T1000 (cell line): Measurements from ENCODE around the gene PLEKHH2.
"Not testable (repeated sequence)": the region's sequence is repeated elsewhere in the genome, so short reads cannot be mapped to it uniquely, and the experiment has no call there.

Experiments used
- DNase-seq: peaks from one replicate; lab custom pipeline; 2025; ENCODE audit warnings: mixed read lengths; lab: John Stamatoyannopoulos, UW

Gene PLEKHH2

DNA sequence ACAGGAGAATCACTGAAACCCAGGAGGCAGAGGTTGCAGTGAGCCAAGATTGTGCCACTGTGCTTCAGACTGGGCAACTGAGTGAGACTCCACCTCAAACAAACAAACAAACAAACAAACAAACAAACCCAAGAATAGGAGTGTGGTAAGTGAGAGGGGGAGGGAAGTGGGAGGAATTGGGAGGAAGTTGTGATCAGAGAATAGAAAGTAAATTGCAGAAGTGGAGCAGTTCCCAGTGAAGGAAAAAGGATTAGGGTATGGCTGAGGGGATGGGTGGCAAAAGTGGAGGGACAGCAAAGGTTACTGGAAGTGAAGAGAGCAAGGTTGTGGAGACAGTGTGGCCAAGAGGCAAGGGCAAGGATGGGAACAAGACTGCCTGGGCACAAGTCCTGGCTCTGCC, 80.3 kb downstream of the PLEKHH2 start:
- DNase-seq = no peak

DNA sequence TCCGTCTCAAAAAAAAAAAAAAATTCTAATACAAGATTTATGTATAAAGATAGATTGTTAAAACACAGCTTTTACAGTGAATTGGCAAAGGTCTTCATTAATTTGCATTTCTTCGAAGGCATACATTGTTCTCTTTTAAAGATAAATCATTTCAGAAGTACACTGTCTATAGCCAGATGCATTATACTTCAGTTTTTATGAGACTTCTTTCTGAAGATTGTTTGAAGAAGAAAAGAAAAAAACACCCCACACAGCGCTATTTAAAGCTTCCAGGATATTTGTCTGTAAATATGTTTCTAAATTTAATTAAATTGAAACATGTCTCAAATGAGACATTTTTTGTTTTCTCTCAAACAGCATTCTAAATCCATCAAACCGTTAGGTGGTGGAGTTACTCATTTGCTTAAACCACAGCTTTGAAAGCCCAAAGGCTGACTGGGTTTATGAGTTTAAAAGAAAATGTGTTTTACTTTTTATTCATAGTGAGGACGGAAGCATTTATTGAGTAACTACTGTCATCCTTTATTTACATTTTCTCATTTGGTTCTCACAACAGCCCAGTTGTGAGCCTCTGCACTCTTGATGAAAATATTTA, 81.6 kb downstream of the PLEKHH2 start:
- no peak for DNase-seq

DNA sequence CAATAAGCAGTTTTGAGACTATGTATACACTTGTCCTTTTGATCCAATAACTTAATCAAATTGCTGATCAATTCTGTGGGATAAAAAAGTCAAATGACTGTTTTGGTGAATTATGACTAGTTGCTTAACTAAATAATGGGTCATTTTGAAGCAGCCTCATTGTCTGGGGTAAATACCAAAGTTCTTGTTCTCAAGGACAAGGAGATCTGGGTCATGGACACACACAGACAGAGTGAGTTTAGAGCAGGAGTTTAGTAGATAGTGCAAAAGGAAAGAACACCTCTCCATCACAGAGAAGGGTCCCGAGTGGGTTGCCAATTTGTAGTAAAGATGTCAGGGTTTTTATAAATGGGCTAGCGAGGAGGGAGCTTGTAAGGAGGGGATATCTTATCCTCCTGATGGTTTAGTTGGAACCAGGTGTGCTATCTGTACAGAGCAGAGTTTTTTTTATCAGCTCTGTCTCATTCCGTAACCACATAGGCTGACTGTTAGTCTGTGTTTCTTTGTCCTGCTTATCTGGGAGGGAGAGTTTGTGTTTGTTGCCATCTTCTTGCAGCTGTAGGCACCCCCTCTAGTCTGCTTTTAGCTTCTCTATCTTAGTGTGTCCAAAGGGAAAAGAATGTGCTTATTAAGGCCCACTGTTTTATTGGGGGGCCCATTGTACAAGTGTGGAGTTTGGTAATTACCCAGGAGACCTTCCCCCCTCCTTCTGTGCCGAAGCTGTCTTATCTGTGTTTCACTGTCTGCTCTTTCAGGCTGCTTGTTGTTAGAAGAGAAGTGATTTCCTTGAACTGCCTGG, 87.9 kb downstream of the PLEKHH2 start:
- no peak for DNase-seq

DNA sequence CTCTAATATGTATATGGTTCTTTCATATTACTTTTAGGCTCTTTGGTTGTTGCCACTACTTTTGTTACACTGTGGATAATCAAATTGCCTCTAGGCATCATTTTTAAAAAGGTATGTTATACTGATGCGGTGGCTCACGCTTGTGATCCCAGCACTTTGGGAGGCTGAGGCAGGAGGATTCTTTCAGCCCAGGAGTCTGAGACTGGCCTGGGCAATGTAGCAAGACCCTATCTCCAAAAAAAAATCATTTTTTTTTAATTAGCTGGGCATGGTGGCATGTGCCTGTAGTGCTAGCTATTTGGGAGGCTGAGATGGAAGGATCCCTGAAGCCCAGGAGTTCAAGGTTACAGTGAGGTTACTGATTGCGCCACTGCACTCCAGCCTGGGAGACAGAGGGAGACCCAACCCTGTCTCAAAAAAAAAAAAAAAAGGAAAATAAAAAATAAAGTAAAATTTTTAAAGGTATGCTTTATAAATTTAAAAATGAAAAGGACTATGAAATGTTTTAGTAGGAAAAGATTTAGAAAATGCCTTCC, 88.7 kb downstream of the PLEKHH2 start:
- no peak for DNase-seq

DNA sequence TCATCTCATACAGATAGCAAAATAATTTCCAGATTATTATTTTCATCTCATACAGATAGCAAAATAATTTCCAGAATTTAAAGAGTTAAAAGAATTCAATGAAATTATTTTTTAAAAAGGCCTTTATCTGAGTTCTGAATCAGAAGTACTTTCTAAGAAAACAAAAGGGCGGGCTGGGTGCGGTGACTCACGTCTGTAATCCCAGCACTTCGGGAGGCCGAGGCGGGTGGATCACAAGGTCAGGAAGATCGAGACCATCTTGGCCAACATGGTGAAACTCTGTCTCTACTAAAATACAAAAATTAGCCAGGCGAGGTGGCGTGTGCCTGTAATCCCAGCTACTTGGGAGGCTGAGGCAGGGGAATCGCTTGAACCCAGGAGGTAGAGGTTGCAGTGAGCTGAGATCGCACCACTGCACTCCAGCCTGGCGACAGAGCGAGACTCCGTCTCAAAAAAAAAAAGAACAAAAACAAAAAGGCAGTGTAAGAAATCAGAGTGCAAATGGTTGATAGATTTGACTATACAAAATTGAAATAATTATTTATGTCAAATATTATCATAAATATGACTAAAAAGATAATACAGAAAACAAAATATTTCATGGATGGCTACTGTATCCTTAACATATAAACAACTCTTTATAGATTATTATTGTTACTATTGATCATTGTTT, 90.0 kb downstream of the PLEKHH2 start:
- DNase-seq = not testable (repeated sequence)

DNA sequence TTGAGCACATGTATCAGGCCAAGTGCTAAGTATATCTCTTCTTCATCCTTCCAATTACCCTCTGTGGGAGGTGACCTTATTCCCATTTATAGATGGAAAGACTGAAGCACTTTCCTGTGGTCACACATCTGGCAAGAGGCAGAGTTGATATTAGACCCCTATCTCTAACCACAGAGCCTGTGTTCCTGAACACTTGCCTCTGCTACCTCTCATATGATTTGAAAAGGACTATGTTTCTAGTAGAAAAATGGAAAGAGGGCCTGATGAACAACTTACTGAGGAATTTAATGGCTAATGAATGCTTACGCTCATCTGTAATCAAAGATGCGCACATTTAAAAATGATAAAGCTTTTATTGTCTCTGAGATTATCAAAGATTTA, 90.6 kb downstream of the PLEKHH2 start:
- no peak for DNase-seq

DNA sequence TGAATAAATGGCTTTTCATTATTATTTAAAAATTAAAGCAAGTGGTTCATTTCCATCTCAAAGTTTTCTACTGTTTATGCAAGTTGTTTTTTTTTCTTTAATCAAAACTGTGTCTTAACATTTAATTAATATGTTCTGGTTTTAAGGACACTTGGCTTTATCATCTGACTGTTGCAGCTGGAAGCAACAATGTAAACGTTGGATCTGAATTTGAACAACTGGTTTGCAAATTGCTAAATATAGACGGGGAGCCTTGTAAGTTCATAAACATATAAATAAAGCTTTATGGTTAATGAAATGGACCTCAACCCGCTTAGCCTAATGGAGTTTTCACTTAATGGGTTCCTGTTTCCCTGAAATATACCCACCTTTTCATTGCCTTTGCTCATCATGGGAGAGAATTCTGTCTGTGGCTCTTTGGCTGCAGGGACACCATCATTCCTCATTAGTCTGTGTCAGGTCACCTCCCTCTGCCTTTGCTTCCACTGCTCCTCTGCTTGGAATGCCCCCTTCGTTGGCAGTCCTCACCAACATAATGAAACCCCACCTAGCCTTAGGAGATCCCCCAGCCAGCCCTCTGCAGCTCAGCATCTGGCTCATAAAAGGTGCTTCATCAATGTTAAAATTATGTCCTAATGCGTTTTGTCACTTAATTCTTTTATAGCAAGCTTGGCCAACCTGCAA, 92.6 kb downstream of the PLEKHH2 start:
- no peak for DNase-seq

DNA sequence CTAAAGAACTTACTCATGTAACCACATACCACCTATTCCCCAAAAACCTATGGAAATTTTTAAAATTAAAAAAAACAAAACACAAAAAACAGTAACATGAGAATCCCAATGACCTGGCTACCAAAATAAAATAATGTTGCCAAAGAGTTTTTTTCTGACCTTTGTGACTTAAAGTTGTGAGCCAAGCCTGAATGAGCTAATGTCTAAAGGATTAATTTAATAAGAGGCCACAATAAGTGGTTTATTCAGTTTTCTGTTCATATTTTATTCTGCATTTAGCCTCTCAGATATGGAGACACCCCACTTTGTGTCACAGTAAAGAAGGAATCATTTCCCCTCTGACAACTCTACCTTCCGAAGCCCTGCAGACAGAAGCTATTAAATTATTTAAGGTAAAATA, 94.2 kb downstream of the PLEKHH2 start:
- DNase-seq = no peak

DNA sequence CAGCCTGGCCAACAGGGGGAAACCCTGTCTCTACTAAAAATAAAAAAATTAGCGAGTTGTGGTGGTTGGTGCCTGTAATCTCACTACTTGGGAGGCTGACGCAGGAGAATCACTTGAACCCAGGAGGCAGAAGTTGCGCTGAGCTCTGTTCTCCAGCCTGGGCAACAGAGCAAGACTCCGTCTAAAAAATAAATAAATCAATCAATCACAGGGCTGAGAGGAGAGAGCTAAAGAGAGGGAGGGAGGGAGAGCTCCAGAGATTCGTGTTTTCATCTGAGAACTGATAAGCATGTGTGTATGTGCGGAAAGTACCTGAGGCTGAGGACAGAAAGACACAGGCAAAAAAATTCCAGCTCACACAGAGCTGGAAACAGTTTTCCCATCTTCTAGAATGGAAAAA, 99.6 kb downstream of the PLEKHH2 start:
- DNase-seq = no peak

DNA sequence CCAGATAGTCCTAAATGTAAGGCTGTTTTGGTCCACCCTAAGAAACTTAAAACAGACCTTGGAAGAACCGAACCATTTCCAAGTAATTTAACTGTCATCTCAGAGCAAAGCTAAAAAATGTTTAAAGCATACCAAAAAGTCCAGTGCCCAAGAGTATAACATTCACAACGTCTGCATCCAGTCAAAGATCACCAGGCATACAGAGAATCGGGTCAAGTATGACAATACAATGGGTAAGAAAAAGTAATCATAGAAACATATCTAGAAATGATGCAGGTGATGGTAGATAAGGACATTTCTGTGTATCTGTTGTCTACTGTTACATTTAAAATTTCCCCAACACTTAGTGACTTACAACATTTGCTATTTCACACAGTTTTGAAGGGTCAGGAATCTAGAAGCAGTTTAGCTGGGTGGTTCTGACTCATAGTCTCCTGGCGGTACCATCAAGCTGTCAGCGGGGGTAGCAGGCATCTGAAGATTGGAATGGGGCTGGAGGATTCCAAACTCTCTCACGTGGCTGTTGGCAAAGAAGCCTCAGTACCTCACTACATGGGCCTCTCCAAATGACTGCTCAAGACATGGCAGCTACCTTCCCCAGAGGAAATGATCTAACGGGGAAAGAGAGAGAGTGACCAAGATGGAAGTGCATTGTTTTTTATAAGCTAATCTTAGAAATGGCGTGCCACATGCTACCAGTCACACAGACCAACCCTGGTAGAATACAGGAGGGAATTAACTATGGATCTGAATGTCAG, 100.2 kb downstream of the PLEKHH2 start:
- DNase-seq = no peak

DNA sequence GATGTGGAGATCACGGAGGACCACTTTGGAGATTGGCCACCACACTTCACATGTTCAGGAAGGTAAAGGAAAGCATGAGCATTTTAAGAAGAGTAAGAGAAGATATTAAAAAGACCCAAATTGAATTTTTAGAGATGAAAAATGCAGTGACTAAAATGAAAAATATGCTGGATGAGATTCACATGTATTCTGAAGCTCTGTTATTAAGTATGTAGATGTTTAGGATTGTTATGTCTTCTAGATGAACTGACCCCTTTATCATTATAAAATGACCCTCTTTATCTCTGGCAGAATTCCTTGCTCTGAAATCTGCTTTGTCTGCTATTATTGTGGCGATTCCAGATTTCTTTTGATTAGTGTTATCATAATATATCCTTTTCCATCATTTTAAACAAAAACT, 100.8 kb downstream of the PLEKHH2 start:
- DNase-seq = no peak

DNA sequence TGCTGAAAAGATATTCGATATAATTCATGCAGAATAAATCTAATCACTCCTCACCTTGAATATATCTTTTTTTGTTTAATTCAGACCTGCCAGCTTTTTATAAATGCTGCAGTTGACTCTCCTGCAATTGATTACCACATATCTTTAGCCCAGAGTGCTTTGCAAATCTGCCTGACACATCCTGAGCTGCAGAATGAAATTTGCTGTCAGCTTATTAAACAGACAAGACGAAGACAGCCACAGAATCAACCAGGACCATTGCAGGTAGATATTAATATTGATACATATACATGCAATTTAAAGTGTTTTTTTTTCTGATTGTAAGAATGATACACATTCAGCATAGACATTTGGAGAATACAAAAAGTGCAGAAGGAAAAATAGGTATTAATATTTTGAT, 101.2 kb downstream of the PLEKHH2 start:
- DNase-seq = no peak

DNA sequence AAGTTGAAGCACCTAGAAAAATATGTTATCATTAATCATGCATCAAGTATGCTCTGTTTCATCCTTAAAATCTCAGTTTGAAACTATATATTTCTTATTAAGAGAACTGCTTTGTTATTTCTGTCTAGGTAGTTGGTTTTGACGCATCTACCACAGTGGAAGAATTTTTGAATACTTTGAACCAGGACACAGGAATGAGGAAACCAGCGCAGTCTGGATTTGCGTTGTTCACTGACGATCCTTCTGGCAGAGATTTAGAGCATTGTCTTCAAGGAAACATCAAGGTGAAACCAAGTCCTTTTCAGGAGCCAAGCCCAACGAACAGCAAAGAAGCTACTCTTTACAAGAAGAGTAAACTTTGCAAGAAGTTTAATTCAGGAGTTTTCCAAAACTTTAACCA, 106.6 kb downstream of the PLEKHH2 start:
- DNase-seq = no peak

DNA sequence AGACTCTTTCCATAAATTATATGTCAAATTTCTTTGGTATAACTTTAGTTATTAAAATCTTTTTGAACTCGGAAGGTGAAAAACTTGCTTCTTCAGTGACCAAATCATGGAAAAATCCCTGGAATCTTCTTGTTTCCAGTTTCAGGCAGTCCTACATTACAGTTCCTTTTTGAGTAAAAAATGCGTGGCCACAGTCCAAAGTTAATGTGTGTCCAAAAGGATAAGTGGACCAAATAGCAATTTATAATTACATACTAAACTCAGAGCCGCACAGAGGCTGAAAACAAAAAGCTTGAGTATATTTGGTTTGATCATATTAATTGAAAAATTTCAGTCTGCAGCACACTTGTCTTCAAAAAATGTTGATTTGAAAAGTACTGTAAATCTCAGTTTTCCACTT, 108.4 kb downstream of the PLEKHH2 start:
- DNase-seq = no peak

DNA sequence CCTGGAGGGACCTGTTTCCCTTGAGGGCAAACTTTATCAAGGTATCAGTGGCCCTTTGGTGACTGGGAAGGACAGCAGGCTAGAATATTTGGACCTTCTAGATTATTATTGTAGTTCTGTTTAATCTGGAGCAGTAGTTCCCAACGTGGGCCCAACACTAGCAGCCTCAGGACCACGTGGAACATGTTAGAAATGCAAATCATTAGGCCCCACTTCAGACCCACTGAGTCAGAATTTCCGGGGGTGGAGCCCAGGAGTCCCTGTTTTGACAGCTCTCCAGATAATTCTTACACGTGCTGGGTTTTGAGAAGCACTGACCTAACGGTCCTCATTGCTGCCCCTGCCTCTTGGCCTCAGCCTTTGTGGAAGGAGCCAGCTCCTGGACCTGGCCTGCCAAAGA, 111.3 kb downstream of the PLEKHH2 start:
- DNase-seq = no peak

DNA sequence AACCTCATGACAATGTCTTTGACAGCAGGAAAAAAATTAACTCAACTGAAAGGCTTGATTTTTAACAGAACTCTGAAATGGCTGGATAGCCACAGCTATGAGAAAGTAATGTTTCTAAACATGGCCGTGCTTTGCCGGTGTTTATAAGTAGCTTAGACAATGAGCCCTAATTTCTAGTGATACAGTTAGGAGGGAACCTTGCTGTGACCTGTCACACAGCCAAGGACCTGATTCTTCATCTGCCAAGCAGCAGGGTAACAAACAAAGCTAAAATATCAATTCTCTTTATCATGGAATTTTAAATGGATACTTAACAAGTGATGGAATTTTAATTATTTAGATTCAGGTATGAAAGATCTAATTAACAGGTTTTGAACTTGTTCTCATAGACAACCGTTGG, 112.5 kb downstream of the PLEKHH2 start:
- no peak for DNase-seq

DNA sequence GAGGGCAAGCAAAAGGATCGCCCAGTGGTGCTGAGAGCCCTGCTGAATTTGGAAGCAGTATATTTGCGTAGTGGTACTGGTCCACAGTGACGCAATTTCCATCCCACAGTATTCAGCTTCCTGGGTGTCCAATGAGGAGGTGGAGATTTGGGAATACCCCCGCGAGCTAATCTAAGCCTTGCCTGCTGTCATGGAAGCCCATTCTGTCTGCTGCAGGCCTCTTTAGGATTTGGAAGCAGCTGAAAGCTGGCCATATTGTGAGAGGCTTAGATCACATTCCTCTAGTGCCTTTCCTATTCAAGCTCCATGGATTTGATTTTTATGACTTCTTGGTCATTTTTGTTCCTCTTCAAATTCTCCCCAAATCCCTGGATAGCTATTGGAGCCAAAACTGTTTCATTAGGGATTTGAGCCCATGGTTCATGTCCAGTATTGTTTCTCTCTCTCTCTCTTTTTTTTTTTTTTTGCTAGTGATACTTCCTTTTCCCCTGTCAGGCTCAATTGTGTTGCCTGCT, 114.5 kb downstream of the PLEKHH2 start:
- DNase-seq = no peak

DNA sequence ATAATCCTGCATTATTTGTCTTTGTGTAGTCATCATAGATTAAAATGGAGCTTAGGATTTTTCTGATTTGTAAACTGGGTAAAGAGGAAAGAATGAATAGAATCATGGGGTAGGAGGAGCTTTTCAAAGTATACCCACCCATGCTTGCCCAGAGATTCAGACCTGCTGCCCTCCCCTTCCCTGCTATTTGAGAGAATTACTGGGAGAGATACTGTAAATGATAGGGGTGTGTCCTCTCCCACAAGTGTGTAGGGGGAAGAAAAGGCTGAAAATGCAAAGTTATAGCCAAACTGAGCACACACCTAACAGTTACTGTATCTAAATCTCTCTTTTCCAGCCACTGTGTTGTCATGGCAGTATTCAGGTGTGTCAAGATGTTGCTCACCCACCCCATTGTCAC, 115.2 kb downstream of the PLEKHH2 start:
- DNase-seq = no peak

DNA sequence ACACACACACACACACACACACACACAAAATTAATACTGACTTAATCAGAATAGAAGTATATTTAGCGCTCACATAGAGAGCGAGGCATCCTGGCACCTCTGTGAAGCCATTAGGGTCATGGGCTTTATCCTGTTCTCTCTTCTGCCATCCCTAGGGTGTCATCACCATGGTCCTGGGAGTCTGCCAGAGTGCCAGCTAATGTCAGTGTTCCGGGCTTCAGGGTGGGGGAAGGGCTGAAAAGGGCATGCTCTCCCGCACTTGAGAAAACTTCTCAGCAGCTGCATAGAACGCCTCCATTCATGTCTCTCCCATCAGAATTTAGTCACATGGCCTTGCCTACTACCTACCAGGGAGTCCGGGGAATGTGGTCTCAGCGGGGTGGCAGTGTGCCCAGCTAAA, 117.1 kb downstream of the PLEKHH2 start:
- DNase-seq = peak; percentile 16

DNA sequence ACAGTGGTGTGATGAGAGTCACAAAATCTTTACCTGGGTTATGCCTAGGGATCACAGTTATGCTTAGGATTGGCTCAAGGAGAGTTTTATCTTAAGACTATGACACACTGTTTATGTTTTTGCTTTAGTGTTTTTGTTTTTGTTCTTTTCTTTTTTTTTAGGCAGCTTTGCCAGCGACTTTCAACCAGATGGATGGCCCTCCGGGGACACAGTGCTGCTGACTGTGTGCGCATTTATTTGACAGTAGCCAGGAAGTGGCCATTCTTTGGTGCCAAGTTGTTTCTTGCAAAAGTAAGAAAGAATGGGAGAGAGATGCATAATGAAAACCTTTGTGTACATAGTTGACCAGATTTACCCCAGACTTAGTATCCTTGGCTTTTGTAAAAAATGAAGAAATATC, 121.7 kb downstream of the PLEKHH2 start:
- no peak for DNase-seq

DNA sequence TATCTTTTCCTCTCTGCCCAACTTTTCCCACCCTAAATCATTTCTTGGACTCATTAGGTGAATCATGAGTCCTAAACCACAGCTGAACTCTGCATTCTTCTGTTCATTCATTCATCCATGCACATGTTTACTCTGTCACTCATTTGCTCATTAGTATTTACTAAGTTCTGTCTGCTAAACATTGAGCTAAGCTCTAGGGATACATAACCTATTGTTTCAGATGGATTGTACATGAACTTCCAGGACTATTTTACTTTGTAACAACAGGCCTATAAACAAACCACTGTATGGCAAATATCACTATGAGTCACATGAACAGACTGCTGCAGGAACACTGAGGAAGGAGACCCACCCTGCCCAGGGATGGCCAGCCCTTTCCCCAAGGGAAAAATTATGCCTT, 122.1 kb downstream of the PLEKHH2 start:
- peak; percentile 10 for DNase-seq

DNA sequence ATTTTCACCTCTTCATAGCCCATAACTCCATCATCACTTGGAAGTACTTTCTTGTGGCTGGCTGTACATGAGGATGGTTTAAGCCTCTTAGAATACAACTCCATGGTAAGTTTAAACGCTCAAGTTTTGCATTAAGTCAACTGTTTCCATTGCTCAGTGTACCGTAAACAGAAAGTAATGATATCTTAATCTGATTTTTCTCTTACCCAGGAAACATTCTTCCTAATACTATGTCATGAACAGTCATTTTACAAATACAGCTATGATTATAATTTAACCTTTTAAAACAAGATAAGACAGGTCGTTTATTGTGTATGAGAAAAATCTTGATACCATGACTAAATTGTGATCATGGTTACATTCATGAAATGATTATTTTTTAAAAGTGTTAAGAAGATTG, 125.2 kb downstream of the PLEKHH2 start:
- no peak for DNase-seq
